Transverse colon (tissue), 4 donors: ENCODE results near the gene SSRP1. TPM values are rescaled to one million over a fixed set of nuclear protein-coding genes. Genes with fewer than 3 reads are reported as not detected.
A peak's percentile ranks its signal among the peaks of the same experiment; 100 is the strongest.

Experiments used
- DNase-seq: peaks from one replicate; pipeline ENCODE4 v3.0.0-alpha.2; 2019
- H3K27ac ChIP-seq, 4 donors: fragments of 200-600 bp; sonication (generic); 2 replicates each; pipeline ENCODE4 v1.5.1; 2016 to 2018; ENCODE audit warnings: inconsistent platforms in 4 of 4
- H3K27me3 ChIP-seq: fragments of 200-600 bp; sonication (generic); 2 replicates; pipeline ENCODE4 v1.5.1; 2017; ENCODE audit warnings: inconsistent platforms
- H3K36me3 ChIP-seq, 4 donors: fragments of 200-600 bp; sonication (generic); 2 replicates each; pipeline ENCODE4 v1.5.1; 2017 to 2019; ENCODE audit warnings: inconsistent platforms in 4 of 4
- H3K4me1 ChIP-seq, 4 donors: fragments of 200-600 bp; sonication (generic); 2 replicates each; pipeline ENCODE4 v1.5.1; 2017 to 2020; ENCODE audit warnings: inconsistent platforms in 4 of 4
- H3K4me3 ChIP-seq, 4 donors: fragments of 200-600 bp; sonication (generic); 1 replicate in 1 of 4; 2 replicates in 3 of 4; pipeline versions ENCODE4 v1.5.1 to v1.6.1; 2017 to 2019; ENCODE audit warnings: inconsistent platforms in 4 of 4
- H3K9me3 ChIP-seq, 2 donors: fragments of 200-600 bp; sonication (generic); 2 replicates each; pipeline ENCODE4 v1.5.1; 2017 to 2019; ENCODE audit warnings: inconsistent platforms in 2 of 2
- CTCF ChIP-seq, 5 experiments: fragments of 200-600 bp in 3 of 5; fragments of 450-650 bp in 2 of 5; sonication (generic) in 3 of 5; IDR thresholded peaks; 1 replicate in 2 of 5; 2 replicates in 3 of 5; pipeline ENCODE4 v1.5.1; 2016 to 2017; ENCODE audit warnings: antibody characterized with exemption in 5 of 5, inconsistent platforms in 3 of 5, mild to moderate bottlenecking in 2 of 5, moderate library complexity in 1 of 5
- EP300 ChIP-seq: sonication (generic); formaldehyde crosslinking; IDR thresholded peaks from one replicate; pipeline ENCODE4 v1.6.1; 2017; ENCODE audit warnings: antibody characterized with exemption, low read depth
- POLR2A ChIP-seq: fragments of 450-650 bp; IDR thresholded peaks from one replicate; pipeline ENCODE4 v1.6.1; 2016; ENCODE audit warnings: antibody characterized with exemption, mild to moderate bottlenecking, moderate library complexity
- POLR2AphosphoS5 ChIP-seq, 3 donors: sonication (generic); formaldehyde crosslinking; IDR thresholded peaks; one replicate each; pipeline ENCODE4 v1.6.1; 2016; ENCODE audit warnings: antibody characterized with exemption in 3 of 3
- WGBS, 2 donors: methylation state at CpG; one replicate each; pipeline ENCODE4 v1.1.5; 2018; ENCODE audit warnings: low coverage in 1 of 2; 5-methylcytosine and 5-hydroxymethylcytosine counted together
- in situ Hi-C, 4 donors: fragments of 200-750 bp; cut with MboI; loops; one replicate each; pipeline versions ENCODE4 v1.15.0 to v1.15.1; 2017; ENCODE audit warnings: low sequenced_read_pairs in 3 of 4, low pct_ligation_motif_present in 1 of 4, low pct_unique_long_range_greater_than_20kb in 1 of 4
- intact Hi-C: fragments of 100-400 bp; cut with DNase I; formaldehyde crosslinking; loops from one replicate; pipeline ENCODE4 v1.15.1; 2023; ENCODE audit warnings: low total_unique reads
- total RNA-seq, 4 donors: library from RNA; depleted of rRNA; stranded (reverse); fragments of >200 nt; gene quantifications; one replicate each; pipeline ENCODE4 v1.1.0, GENCODE V29; 2016

SSRP1 gene
- total RNA-seq, 4 donors from 2014 or later: 32.0 to 59.4 (median 45.5) TPM

DNA sequence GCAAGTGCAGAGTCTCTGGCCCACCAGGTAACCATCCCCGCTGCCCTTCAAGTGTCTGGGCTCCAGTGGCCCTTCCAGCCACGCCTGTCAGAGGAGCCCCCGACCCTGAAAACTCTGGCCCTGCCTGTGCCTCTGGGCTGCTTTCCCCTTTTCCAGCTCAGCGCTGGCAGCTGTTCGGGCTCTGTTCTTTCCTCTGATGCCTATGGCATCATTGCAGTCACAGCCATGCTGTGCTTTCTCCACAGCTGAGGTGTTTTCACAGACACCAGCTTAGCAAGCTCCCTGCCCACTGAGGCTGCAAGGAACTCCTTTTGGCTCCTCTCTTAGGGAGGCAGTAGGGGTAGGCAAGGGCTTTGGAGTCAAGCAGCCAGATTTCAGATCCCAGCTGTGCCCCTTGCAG, 23.7 kb upstream of the SSRP1 start:
- no peak for DNase-seq
- 82% methylated on average over 5 of the region's 5 CpGs; no CpG with 5 or more reads in 1 of the 2 donors for WGBS, 2 donors
- in situ Hi-C loops: no loop called here
- H3K4me3 ChIP-seq: no peak overlapping the region
- no peaks in the 10 kb centered on the region for H3K27me3 ChIP-seq
- intact Hi-C loops: no loop called here
- peaks cover 0 to 4% (median 0%) of the 10 kb centered on the region in 4 donors for H3K4me1 ChIP-seq
- TF ChIP-seq CTCF (IDR thresholded peaks at IDR 0.05): no peak
- no peak for TF ChIP-seq POLR2AphosphoS5 (IDR thresholded peaks at IDR 0.05)
- TF ChIP-seq POLR2A: no peak
- no peak for TF ChIP-seq EP300
- no peaks in the 10 kb centered on the region for H3K9me3 ChIP-seq
- no peaks in the 10 kb centered on the region for H3K36me3 ChIP-seq
- no peak overlapping the region for H3K27ac ChIP-seq

GRCh38 chr11:57358991-57359390, 23.3 kb upstream of the SSRP1 start:
- in situ Hi-C loops: no loop called here
- no peak for DNase-seq
- TF ChIP-seq POLR2A (no peak), POLR2AphosphoS5 (IDR thresholded peaks at IDR 0.05) (no peak), CTCF (IDR thresholded peaks at IDR 0.05) (no peak), EP300 (no peak)
- H3K36me3 ChIP-seq: no peaks in the 10 kb centered on the region
- H3K27me3 ChIP-seq: no peaks in the 10 kb centered on the region
- no peak overlapping the region for H3K27ac ChIP-seq
- 72% methylated on average over 8 of the region's 9 CpGs; no CpG with 5 or more reads in 1 of the 2 donors for WGBS, 2 donors
- H3K4me3 ChIP-seq: no peak overlapping the region
- intact Hi-C loops: no loop called here
- H3K9me3 ChIP-seq: no peaks in the 10 kb centered on the region
- peaks cover 0 to 4% (median 0%) of the 10 kb centered on the region in 4 donors for H3K4me1 ChIP-seq

DNA sequence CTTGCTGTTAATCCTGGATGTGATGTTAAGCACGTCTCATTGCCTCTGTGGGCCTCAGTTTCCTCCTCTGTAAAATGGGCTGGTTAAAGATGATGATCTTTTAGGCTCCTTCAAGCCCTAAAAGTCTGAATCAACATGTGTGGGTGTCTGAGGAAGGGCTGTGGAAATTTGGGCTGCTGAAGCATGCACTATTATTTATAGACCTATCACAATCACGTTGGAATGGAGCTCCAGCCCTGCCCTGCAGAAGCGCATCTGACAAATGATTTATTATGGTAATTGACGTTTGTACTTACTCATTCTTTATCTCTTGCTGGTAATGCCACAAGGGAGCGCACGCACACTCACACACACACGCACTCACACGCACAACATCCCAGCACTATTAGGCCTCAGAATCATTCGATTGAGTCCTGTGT, 22.9 kb upstream of the SSRP1 start:
- intact Hi-C loops (no loop called here), in situ Hi-C loops (no loop called here)
- no peak overlapping the region for H3K4me3 ChIP-seq
- DNase-seq: no peak
- peaks cover 0 to 4% (median 0%) of the 10 kb centered on the region in 4 donors for H3K4me1 ChIP-seq
- no peaks in the 10 kb centered on the region for H3K9me3 ChIP-seq
- no peak overlapping the region for H3K27ac ChIP-seq
- no peaks in the 10 kb centered on the region for H3K27me3 ChIP-seq
- TF ChIP-seq POLR2A: no peak
- TF ChIP-seq POLR2AphosphoS5 (IDR thresholded peaks at IDR 0.05): no peak
- TF ChIP-seq EP300: no peak
- no peak for TF ChIP-seq CTCF (IDR thresholded peaks at IDR 0.05)
- 53% methylated on average over 9 of the region's 9 CpGs; no CpG with 5 or more reads in 1 of the 2 donors for WGBS, 2 donors
- no peaks in the 10 kb centered on the region for H3K36me3 ChIP-seq

- no peaks in the 10 kb centered on the region for H3K27me3 ChIP-seq
- in situ Hi-C loops (no loop called here), intact Hi-C loops (no loop called here)
These were observed 22.2 kb upstream of the SSRP1 start for GRCh38 chr11:57357856-57358255.

More at GRCh38 chr11:57357856-57358255, 22.2 kb upstream of the SSRP1 start:
- H3K36me3 ChIP-seq: no peaks in the 10 kb centered on the region
- DNase-seq: no peak
- 45 to 57% methylated on average over 4 to 6 of the region's 6 CpGs for WGBS, 2 donors
- no peak for TF ChIP-seq CTCF (IDR thresholded peaks at IDR 0.05)
- TF ChIP-seq EP300: no peak
- TF ChIP-seq POLR2A: no peak
- TF ChIP-seq POLR2AphosphoS5 (IDR thresholded peaks at IDR 0.05): no peak
- peak overlapping the region in 1 of 4 donors; percentile 2 for H3K27ac ChIP-seq
- H3K9me3 ChIP-seq: no peaks in the 10 kb centered on the region
- H3K4me3 ChIP-seq: no peak overlapping the region
- peaks cover 0 to 4% (median 0%) of the 10 kb centered on the region in 4 donors for H3K4me1 ChIP-seq
